HG03039 (cell line): ENCODE results near the gene FRA10AC1.
"Not testable (repeated sequence)": the region's sequence is repeated elsewhere in the genome, so short reads cannot be mapped to it uniquely, and the experiment has no call there.

Experiments used
- ATAC-seq: cut with Tn5 transposase; IDR thresholded peaks from one replicate; pipeline ENCODE4 v1.9.1; 2021; ENCODE audit warnings: mild to moderate bottlenecking, moderate library complexity; ENCODE audit not compliant: unreplicated experiment

FRA10AC1 gene

DNA sequence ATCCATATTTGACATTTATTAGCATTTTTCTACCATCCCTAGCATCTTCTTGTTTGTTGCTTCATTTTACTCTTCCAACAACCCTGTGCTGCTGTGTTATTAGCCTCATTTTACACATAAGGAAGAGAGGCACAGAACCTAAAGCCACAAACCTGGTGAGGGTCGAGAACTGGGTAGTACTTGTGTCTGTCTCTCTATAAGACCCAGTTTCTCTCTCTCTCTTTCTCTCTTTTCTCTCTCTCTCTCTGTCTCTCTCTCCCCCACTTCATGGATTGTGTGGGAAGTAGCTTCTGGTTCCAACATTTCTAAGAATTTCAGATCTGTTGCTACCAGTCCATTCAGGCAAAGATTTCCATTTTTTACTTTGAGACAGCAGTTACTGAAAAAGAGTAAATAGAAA lies 1.4 kb upstream of the FRA10AC1 start:
- no peak for ATAC-seq

- no peak for ATAC-seq
These were observed 674 bp upstream of the FRA10AC1 start for GRCh38 chr10:93703066-93703465.

DNA sequence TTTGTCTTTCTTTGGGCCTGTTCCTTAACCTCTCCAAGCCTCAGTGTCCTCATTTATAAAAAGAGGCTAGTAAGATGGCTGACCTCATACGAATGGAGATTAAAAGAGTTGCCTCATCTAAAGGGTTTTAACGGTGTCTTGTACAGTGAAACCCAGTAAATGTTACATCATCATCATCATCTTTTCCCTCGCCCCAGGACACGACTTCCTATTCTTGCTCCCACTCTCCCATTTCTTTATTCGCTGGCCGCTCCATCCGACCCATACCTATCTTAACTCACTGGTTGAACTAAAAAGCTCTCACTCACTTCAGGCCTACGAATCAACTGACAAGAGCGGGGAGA lies 554 bp downstream of the FRA10AC1 start:
- peak; percentile 5 for ATAC-seq

- no peak for ATAC-seq
These were observed 5.2 kb downstream of the FRA10AC1 start for GRCh38 chr10:93697207-93697606.

GRCh38 chr10:93696582-93696981 lies 5.8 kb downstream of the FRA10AC1 start:
- not testable (repeated sequence) for ATAC-seq

GRCh38 chr10:93695740-93696139 lies 6.7 kb downstream of the FRA10AC1 start:
- no peak for ATAC-seq

DNA sequence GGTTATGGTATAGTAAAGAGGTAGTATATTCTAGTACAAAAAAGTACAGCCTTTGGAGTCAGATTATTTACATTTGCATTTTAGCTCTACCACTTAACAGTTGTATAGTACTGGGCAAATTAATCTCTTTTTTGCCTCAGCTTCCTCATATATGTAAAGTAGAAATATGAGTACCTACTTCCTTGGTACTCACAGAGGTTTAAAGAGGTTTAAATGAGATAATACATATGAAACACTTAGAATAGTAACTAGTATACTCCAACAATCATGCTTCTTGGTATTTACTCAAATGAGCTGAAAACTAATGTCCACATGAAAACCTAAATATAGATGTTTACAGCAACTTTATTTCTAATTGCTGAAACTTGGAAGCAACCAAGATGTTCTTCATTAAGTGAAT lies 14.7 kb downstream of the FRA10AC1 start:
- ATAC-seq = no peak

DNA sequence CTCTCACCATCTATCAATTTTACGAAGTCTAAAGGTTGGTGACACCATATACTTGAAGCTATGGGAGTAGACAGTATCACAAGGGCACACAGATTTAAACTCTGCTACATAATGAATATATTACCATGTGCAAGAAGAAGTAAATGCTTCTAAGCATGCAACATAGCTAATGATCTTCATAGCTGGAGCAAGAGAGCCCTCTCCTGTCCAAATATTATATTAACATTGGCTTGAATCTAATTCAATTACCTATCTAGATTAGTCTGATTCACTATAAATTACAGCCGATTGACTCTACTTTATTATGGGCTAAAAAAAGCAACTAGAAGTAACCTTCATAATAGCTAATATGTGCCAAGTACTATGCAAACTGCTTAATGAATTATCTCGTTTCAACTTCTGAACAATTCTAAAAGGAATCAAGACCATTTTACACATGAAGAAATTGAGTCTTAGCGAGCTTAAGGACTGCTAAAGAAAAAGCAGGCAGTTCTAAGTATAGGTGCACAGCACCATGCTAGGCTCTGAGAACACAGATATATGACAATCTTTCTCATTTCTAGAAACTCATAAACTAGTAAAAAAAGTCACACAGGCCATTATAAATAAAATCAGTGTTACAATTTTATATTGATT lies 21.9 kb downstream of the FRA10AC1 start:
- ATAC-seq = no peak

DNA sequence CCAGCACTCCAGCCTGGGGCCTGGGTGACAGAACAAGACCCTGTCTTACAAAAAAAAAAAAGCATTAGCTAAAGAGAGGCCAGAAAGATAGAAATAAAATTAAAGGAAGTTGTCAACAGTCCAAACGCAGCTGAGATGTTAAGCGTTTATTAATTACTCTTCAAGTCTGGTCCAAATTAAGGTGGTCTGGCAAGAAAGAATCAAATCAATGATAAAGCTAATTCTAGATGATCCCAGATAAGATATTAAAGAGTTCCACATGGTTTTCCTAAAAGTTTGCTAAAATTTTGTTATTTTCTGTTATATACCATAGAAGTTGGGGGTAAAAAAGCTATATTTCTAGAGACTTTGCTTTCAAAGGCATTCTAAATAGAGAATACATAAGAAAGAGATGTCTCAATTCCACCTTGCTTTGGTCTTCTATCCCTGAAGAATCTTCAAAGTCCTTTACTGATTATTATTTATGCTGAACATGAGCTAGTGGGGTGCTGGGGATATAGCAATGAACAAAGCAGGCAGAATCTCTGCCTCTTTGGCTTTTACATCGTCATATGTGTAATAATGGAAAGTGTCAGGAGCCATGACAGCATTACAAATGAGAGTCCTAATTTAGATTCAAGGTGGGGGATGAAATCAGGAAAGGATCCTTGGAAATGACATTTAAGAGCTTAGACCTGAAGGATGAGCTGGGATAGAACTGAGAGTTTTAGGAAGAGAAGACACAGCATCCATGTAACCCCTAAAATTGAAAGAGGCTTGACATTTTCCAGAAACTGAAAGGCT lies 23.4 kb downstream of the FRA10AC1 start:
- no peak for ATAC-seq

DNA sequence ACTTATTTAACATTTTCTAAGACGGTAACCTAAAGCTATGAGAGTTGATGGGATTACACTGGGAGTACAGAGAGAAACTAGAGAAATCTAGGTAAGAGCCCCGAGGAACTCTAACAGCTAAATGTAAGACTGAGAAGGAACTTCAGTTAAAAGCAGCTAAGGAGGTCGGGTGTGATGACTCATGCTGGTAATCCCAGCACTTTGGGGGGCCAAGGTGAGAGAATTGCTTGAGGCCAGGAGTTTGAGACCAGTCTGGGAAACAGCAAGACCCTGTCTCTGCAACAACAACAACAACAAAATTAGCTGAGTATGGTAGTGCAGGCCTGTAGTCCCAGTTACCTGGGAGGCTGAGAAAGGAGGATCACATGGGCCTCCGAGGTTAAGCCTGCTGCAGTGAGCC lies 24.0 kb downstream of the FRA10AC1 start:
- no peak for ATAC-seq

GRCh38 chr10:93673791-93674190 lies 28.6 kb downstream of the FRA10AC1 start:
- ATAC-seq = no peak

GRCh38 chr10:93672890-93673289 lies 29.5 kb downstream of the FRA10AC1 start:
- no peak for ATAC-seq

DNA sequence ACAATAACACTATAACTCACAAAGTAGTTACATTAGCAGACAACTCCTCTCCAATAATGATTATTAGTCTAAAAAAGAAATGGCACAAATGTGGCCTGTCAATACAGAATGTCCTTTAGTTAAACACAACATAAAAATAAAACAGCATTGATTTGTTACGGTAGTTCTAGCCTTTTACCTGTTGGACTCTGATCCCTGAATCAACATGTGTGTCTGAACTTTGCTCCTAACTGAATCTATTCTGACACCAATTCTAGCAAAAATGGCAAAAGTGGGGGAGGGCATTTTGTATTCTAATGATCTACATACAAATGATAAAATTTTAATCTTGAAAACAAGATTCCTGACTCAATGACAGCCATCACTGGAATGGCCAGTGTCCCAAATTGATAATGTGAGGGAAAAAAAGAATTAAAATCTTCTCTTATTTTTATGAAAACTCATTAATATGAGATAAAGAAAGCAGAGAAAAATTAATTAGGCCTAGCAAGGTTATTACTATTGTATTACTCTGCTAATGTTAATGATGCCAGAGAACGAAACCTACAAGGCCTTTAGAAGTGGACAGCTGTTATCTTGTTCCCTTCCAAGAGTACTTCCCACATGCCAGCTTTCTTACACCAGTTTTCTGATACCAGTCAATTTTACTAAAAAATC lies 30.2 kb downstream of the FRA10AC1 start:
- ATAC-seq = no peak

DNA sequence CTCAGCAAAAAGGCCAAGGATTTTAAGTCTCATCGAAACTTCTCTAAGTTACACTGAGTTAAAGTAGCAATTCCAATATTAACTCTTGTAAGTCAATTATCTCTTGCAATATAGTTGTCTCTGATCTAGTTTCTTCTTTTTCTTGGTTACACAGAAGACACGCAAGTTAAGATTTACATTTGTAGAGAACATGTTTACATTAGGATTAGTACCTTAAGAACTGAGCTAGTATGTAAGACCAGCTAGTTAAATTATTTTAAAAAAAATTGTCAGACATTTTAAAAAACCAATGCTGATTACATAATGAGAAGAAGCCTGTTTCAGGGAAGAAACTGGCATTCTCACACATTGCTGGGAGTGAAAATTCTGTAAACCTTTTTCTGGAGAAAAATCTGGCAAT lies 31.4 kb downstream of the FRA10AC1 start:
- ATAC-seq = no peak

GRCh38 chr10:93670372-93670771 lies 32.0 kb downstream of the FRA10AC1 start:
- ATAC-seq = no peak

DNA sequence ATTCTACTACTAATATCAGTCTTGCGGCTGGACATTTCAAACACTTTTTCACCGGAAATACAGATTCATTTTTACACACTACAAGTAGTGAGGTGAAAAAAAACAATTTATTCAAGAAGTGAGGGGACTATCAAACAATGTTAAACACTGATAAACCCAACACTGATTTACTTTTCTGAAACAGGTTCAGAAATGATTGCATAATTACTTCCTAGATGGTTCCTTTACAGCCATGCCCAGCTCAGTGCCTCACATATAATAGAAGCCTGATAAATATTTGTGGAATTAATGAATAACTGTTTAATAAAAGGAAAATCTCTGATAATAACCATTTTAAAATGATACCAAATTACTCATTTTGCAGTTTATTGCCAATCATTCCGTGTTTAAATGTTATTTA lies 34.6 kb downstream of the FRA10AC1 start:
- ATAC-seq = no peak

DNA sequence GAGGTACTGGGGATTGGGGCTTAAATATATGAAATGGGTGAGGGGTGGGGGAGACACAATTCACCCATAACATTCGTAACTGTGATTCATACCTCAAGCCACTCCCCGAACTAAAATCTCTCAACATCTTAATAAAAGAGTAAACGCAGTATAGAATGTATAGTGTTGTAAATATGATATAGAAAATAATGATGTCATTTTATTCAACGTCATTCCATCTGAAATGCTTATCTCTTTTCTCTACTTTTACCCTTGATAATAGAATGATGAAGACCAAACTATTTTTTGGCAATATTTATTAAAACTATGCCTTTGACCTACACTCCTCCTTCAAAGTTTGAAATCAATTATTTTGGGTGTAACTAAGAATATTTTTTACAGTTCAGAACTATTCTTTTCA lies 36.4 kb downstream of the FRA10AC1 start:
- no peak for ATAC-seq

- ATAC-seq = no peak
These were observed 44.6 kb downstream of the FRA10AC1 start for GRCh38 chr10:93657757-93658156.

DNA sequence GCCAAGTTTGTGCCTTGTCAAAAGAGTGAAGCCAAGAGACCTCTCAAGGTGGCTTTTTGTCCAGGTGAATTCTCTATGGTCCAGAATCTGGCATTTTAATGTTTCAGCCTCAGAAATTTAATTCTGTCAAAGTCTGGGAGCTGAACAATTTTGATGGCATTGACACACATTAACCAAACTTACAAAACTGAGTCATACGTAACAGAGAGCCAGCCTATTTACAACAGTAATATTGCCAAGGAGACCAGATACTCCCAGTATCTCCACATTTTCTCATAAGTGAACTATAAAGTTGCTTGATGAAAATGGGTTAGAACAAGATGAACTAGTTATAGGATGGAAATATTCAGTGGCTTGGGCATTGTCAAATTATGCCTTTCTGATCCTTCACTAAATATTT lies 46.2 kb downstream of the FRA10AC1 start:
- no peak for ATAC-seq

GRCh38 chr10:93654201-93654600 lies 48.2 kb downstream of the FRA10AC1 start:
- no peak for ATAC-seq

GRCh38 chr10:93652857-93653256 lies 49.5 kb downstream of the FRA10AC1 start:
- no peak for ATAC-seq

GRCh38 chr10:93639791-93640190 lies 62.6 kb downstream of the FRA10AC1 start:
- no peak for ATAC-seq
